Measurements from ENCODE around the gene SIRPA.

- no peak for TF ChIP-seq FOXP1 (CRISPR knock-in tag; IDR thresholded peaks at IDR 0.05; ENCODE audit: borderline replicate concordance)
- no peak for TF ChIP-seq PREB (CRISPR knock-in tag; IDR thresholded peaks at IDR 0.05; ENCODE audit: borderline replicate concordance)
- TF ChIP-seq AFF4 (CRISPR knock-in tag; IDR thresholded peaks at IDR 0.05; ENCODE audit: borderline replicate concordance): no peak
- TF ChIP-seq, protein P1, sequence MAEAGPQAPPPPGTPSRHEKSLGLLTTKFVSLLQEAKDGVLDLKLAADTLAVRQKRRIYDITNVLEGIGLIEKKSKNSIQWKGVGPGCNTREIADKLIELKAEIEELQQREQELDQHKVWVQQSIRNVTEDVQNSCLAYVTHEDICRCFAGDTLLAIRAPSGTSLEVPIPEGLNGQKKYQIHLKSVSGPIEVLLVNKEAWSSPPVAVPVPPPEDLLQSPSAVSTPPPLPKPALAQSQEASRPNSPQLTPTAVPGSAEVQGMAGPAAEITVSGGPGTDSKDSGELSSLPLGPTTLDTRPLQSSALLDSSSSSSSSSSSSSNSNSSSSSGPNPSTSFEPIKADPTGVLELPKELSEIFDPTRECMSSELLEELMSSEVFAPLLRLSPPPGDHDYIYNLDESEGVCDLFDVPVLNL (CRISPR knock-in tag; IDR thresholded peaks at IDR 0.05; ENCODE audit: borderline replicate concordance, low read depth): no peak
- TF ChIP-seq, protein P2, sequence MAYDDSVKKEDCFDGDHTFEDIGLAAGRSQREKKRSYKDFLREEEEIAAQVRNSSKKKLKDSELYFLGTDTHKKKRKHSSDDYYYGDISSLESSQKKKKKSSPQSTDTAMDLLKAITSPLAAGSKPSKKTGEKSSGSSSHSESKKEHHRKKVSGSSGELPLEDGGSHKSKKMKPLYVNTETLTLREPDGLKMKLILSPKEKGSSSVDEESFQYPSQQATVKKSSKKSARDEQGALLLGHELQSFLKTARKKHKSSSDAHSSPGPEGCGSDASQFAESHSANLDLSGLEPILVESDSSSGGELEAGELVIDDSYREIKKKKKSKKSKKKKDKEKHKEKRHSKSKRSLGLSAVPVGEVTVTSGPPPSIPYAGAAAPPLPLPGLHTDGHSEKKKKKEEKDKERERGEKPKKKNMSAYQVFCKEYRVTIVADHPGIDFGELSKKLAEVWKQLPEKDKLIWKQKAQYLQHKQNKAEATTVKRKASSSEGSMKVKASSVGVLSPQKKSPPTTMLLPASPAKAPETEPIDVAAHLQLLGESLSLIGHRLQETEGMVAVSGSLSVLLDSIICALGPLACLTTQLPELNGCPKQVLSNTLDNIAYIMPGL (CRISPR knock-in tag; IDR thresholded peaks at IDR 0.05): no peak
- TF ChIP-seq NR1H2 (CRISPR knock-in tag; IDR thresholded peaks at IDR 0.05): no peak
- TF ChIP-seq MAX (CRISPR knock-in tag; IDR thresholded peaks at IDR 0.05): no peak
- no peak for TF ChIP-seq TCF7 (CRISPR knock-in tag; IDR thresholded peaks at IDR 0.05; ENCODE audit: low read depth)
- TF ChIP-seq CTCF (IDR thresholded peaks at IDR 0.05): no peak
- no peak for TF ChIP-seq NR3C1 (CRISPR knock-in tag; conservative IDR thresholded peaks at IDR 0.05; ENCODE audit: low read depth)
- TF ChIP-seq, protein P3, sequence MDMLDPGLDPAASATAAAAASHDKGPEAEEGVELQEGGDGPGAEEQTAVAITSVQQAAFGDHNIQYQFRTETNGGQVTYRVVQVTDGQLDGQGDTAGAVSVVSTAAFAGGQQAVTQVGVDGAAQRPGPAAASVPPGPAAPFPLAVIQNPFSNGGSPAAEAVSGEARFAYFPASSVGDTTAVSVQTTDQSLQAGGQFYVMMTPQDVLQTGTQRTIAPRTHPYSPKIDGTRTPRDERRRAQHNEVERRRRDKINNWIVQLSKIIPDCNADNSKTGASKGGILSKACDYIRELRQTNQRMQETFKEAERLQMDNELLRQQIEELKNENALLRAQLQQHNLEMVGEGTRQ (CRISPR knock-in tag; IDR thresholded peaks at IDR 0.05): no peak
Observed at GRCh38 chr20:1982686-1983085, 87.5 kb downstream of the SIRPA start.
